PC-9 (cell line): ENCODE results near the gene FGD6.

ENCODE experiments used
- EZH2 ChIP-seq: fragments of 200-600 bp; sonication (generic); IDR thresholded peaks from 2 replicates; pipeline ENCODE4 v1.8.0; 2017; ENCODE audit warnings: antibody characterized with exemption, low read depth
- TF ChIP-seq, protein P1 (sequence below): fragments of 200-600 bp; sonication (generic); conservative IDR thresholded peaks from 2 replicates; pipeline ENCODE4 v1.6.1; 2017; ENCODE audit warnings: mixed run types, antibody characterized with exemption, mild to moderate bottlenecking, moderate library complexity

DNA sequence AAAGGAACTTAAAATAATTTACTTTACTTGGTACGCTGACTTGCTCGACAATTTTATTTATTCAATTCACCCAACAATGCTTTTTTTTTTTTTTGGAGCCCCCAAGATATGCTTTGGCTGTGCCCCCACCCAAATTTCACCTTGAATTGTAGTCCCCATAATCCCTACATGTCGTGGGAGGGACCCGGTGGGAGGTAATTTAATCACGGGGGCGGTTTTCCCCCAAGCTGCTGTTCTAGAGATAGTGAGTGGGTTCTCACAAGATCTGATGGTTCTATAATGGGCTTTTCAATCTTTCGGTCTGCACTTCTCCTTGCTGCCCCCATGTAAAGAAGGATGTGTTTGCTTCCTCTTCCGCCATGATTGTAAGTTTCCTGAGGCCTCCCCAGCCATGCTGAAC is 10.4 kb downstream of the FGD6 start:
- TF ChIP-seq, protein P1, sequence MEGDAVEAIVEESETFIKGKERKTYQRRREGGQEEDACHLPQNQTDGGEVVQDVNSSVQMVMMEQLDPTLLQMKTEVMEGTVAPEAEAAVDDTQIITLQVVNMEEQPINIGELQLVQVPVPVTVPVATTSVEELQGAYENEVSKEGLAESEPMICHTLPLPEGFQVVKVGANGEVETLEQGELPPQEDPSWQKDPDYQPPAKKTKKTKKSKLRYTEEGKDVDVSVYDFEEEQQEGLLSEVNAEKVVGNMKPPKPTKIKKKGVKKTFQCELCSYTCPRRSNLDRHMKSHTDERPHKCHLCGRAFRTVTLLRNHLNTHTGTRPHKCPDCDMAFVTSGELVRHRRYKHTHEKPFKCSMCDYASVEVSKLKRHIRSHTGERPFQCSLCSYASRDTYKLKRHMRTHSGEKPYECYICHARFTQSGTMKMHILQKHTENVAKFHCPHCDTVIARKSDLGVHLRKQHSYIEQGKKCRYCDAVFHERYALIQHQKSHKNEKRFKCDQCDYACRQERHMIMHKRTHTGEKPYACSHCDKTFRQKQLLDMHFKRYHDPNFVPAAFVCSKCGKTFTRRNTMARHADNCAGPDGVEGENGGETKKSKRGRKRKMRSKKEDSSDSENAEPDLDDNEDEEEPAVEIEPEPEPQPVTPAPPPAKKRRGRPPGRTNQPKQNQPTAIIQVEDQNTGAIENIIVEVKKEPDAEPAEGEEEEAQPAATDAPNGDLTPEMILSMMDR: no peak
- no peak for TF ChIP-seq EZH2
